ENCODE data around the gene DLD. TPM values are rescaled to one million over a fixed set of nuclear protein-coding genes. Genes with fewer than 3 reads are reported as not detected.

DLD gene
- total and polyA plus RNA-seq, 2 of the 8 experiments (the other 6 are each of a cell fraction or from before 2014, with no cell fraction given), result 63.7 to 88.5 TPM

DNA sequence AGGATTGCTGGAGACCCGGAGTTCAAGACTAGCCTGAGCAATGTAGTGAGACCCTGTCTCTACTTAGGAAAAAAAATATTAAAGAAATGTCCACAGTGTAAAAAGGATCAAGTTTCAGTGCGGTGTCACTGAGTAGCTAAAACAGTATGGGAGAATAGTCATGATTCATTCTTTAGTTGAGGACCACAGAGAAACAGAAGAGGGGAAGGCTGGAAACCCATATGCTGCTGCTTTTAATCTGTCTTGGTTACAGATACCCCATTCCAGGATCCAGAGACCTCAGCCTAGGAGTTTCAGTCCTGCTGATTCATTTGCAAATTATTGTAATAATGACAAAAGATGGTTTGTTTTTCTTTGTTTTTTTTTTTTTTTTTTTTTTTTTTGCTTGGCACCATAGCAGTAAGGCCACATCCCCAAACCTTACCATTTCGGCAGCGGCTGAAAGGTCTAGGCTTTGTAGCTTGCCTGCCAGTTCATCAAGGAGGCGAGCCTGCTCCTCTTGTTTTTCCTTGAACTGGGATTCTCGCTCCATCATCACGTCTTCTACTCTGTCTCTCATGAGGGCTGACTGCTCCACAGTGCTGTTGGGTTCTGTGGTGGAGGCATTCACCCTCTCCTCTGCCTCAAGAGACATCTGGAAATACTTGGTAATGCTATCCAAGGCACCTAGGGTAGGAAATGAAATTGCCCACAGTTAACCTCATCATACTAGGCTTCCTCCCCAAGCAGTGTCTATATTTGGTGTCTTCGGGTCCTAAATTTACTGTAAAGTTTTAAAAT, 44.2 kb downstream of the DLD start:
- 0 out of 2 replicates have a peak overlapping the region, but pooled peaks have one; percentile 30 for H3K27ac ChIP-seq (ENCODE audit: low read depth, low read length)
- no peak overlapping the region; the same call in 1 of the 2 replicates for H4K8ac ChIP-seq (ENCODE audit: extremely low read depth, insufficient read depth, low read length)
- FAIRE-seq (no peak), DNase-seq (ENCODE audit: low read depth in 1 of 2, low spot score in 2 of 2) (no peak)
- WGBS, 2 experiments (ENCODE audit: extremely low coverage in 1 of 2, insufficient coverage in 1 of 2, insufficient read length in 1 of 2, insufficient replicate concordance in 2 of 2, low coverage in 1 of 2, low lambda C conversion rate in 2 of 2, missing lambda C conversion rate in 1 of 2), result 57% methylated on average over 8 of the region's 8 CpGs; no CpG with 5 or more reads in 1 of the 2 experiments
- no peak overlapping the region; a peak in 1 of 7 replicates for H3K9ac ChIP-seq (replicated peaks in 1 of 4; ENCODE audit: extremely low read depth in 1 of 4, low read depth in 3 of 4, low read length in 3 of 4)
- 0 out of 8 replicates have a peak overlapping the region, but pooled peaks of 2 of the 4 experiments have one; percentile 0 to 2 for H3K4me3 ChIP-seq (ENCODE audit: extremely low read depth in 1 of 4, insufficient read depth in 2 of 4, low read depth in 3 of 4, low read length in 4 of 4)
- peak overlapping the region; percentile 76 for H3K4ac ChIP-seq (replicated peaks; ENCODE audit: insufficient read length, low read depth, low read length)
- peaks cover 0 to 2% of the 10 kb centered on the region in 2 experiments for H4K20me1 ChIP-seq (replicated peaks in 1 of 2; ENCODE audit: control insufficient read depth in 1 of 2, insufficient read depth in 2 of 2, low read length in 2 of 2)
- no peaks in the 10 kb centered on the region for H3K79me1 ChIP-seq (ENCODE audit: low read depth, low read length)
- peak overlapping the region; percentile 24 for H4K5ac ChIP-seq (ENCODE audit: insufficient read length, low read depth, low read length)
- peak overlapping the region; percentile 34 to 51; a peak in 3 of 4 replicates for H3K4me2 ChIP-seq (ENCODE audit: insufficient read depth in 1 of 2, low read depth in 2 of 2, low read length in 2 of 2)
- no peaks in the 10 kb centered on the region; a peak in 1 of 7 replicates for H3K27me3 ChIP-seq (replicated peaks in 1 of 4; ENCODE audit: control insufficient read depth in 3 of 4, extremely low read depth in 1 of 4, insufficient read depth in 3 of 4, low read length in 3 of 4)
- H2BK15ac ChIP-seq (ENCODE audit: low read length), result no peak overlapping the region
- peak overlapping the region; percentile 51; the same call in 1 of the 2 replicates for H3K18ac ChIP-seq (ENCODE audit: extremely low read depth, low read length)
- no peaks in the 10 kb centered on the region for H3K23me2 ChIP-seq (ENCODE audit: low read depth, low read length)
- H2BK5ac ChIP-seq (ENCODE audit: low read depth, low read length), result peak overlapping the region; percentile 67; the same call in 1 of the 2 replicates
- no peaks in the 10 kb centered on the region for H3K9me3 ChIP-seq (ENCODE audit: insufficient read depth in 2 of 2, low read depth in 1 of 2, low read length in 1 of 2)
- H3K4me1 ChIP-seq (replicated peaks in 1 of 4; ENCODE audit: control insufficient read depth in 3 of 4, insufficient read depth in 4 of 4, low read length in 3 of 4), result peaks cover 7 to 41% (median 21%) of the 10 kb centered on the region in 4 experiments
- TF ChIP-seq KDM4A (IDR thresholded peaks at IDR 0.05; ENCODE audit: low read depth, low read length, severe bottlenecking) (peak; percentile 15), ZNF274 (IDR thresholded peaks at IDR 0.05; ENCODE audit: borderline replicate concordance, extremely low read depth, low read length) (no peak), ASH2L (IDR thresholded peaks at IDR 0.05; ENCODE audit: low read length) (no peak)
- peaks cover 0 to 37% (median 5%) of the 10 kb centered on the region in 4 experiments; a peak in 5 of 8 replicates for H3K36me3 ChIP-seq (ENCODE audit: control insufficient read depth in 2 of 4, insufficient read depth in 4 of 4, low read length in 3 of 4)
- H3K23ac ChIP-seq (ENCODE audit: insufficient read length), result no peak overlapping the region
- H2AK5ac ChIP-seq (ENCODE audit: low read depth, low read length), result peak overlapping the region; percentile 91; the same call in 1 of the 2 replicates
- H2BK12ac ChIP-seq (ENCODE audit: low read depth, low read length), result peak overlapping the region; percentile 82
- no peak overlapping the region for H3K14ac ChIP-seq (ENCODE audit: insufficient read length)
- H2BK20ac ChIP-seq (ENCODE audit: low read length), result peak overlapping the region; percentile 84; the same call in 1 of the 2 replicates
- no peak overlapping the region for H3K56ac ChIP-seq (replicated peaks; ENCODE audit: insufficient read length, low read depth, low read length)
- no peak overlapping the region for H2BK120ac ChIP-seq (replicated peaks; ENCODE audit: low read depth, low read length)
- CTCF ChIA-PET (ENCODE audit: partially characterized antibody), result interaction anchor here (0.8 to 1.4 kb wide), 6 partner anchors 9 to 211 kb away, joined by 3 read pairs; no protein-coding TSS in a partner anchor
- H2AFZ ChIP-seq (ENCODE audit: low read length), result no peak overlapping the region
- POLR2A ChIA-PET (ENCODE audit: partially characterized antibody), result interaction anchor here (1.2 to 4.8 kb wide), 4 partner anchors 9 to 68 kb away, joined by 6 to 36 read pairs (median 14); partner anchors contain the start of gene LAMB1
- no peaks in the 10 kb centered on the region for H3K79me2 ChIP-seq (ENCODE audit: control insufficient read depth in 1 of 2, insufficient read depth in 2 of 2, low read length in 2 of 2)
- peak overlapping the region; percentile 63 for H4K91ac ChIP-seq (replicated peaks; ENCODE audit: insufficient read length, low read length)

Data from H1 (cell line).